HG03196 (cell line): Measurements from ENCODE around the gene ZNF652.
"Not testable (repeated sequence)": the region's sequence is repeated elsewhere in the genome, so short reads cannot be mapped to it uniquely, and the experiment has no call there.

ENCODE experiments used
- ATAC-seq: cut with Tn5 transposase; IDR thresholded peaks from one replicate; pipeline ENCODE4 v1.9.1; 2021; ENCODE audit not compliant: unreplicated experiment

The ZNF652 gene

GRCh38 chr17:49316889-49317675 lies 45.0 kb downstream of the ZNF652 start:
- no peak for ATAC-seq

GRCh38 chr17:49316258-49316570 lies 45.8 kb downstream of the ZNF652 start:
- no peak for ATAC-seq

- peak; percentile 75 for ATAC-seq
Observed at GRCh38 chr17:49315551-49316257, 46.3 kb downstream of the ZNF652 start.

- no peak for ATAC-seq
Observed at GRCh38 chr17:49312722-49313121, 49.3 kb downstream of the ZNF652 start.

DNA sequence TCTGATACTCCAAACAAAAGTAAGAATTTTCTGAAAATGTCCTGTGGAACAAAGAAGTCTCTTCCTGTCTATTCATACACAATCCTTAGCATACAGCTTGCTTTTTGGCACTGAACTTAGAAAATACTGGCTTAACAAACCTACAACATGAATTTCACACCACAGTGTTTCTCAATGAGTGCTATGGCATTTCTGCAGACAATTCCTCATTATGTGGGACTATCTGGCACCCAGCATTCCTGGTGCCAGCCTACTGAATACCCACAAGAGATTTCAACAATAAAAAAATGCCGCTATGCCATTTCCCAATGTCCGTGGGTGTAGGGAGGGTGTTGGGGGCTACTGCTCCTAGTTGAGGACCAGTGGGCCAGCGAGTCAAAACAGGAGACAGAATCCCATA lies 62.1 kb downstream of the ZNF652 start:
- no peak for ATAC-seq

DNA sequence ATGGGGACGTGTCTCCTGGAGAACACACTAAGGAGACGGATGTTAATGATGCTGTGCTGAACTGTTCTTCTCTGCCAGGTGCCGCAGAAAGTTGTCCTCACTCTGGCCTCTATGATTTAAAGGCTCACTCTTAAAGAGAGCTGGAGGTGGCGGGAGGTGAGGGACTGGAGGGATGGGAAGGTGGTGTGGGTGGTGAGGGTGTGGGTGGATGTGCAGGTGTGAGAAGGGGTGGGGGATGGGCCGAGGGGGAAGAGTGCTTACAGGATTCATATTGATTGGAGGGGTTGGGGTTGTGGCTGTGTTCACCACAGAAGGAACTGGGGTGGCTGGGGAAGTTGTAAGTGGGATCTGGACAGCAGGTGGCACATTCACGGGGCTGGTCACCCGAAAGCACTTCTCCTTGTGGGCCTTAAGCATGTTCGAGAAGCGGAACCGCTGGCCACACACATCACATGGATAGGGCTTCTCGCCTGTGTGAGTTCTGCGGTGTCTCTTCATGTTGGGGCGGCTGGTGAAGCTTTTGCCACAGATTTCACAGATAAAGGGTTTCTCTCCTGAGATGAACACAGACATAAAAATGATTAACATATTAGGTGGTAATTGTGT lies 63.6 kb downstream of the ZNF652 start:
- no peak for ATAC-seq

- ATAC-seq = no peak
Observed at GRCh38 chr17:49297141-49297540, 64.9 kb downstream of the ZNF652 start.

GRCh38 chr17:49294122-49294521 lies 67.9 kb downstream of the ZNF652 start:
- ATAC-seq = no peak

GRCh38 chr17:49292901-49293300 lies 69.1 kb downstream of the ZNF652 start:
- no peak for ATAC-seq

DNA sequence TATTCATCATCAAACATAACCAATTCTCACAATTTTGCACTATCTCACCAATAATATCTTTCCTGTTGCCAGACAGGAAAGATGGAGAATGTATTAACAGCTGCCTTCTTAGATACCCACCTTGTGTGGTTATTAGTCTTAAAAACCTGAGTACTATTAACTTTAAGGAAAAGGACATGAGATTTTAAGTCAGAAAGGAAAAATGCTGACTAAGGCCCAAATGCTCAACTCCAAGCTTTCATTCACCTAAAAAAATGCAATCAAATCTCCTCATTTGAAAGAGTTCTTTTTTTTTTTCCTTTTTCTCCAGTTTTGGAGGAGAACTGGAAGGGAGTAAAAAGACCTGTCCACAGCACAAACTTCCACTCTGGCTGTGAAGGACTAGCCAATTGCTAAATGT lies 70.1 kb downstream of the ZNF652 start:
- ATAC-seq = no peak

- no peak for ATAC-seq
Observed at GRCh38 chr17:49290690-49291359, 71.2 kb downstream of the ZNF652 start.

DNA sequence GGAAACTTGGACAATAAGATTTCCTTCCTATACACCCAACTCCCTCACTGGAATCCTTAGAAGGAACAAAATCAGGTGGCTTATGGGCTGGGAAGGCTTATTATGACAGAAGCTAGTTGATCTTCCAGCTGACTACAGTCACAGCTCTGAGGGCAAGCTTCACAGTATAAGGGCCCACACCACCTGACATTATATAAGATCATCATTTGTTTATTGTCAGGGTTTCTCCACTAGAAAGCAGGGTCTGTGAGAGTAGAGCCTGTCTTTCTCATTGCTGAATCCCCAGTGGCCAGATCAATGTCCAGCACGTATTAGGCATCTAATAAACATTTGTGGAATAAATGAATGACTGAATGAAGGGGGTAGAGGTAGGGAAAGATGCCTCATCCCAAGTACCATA lies 73.7 kb downstream of the ZNF652 start:
- no peak for ATAC-seq

GRCh38 chr17:49287481-49287880 lies 74.6 kb downstream of the ZNF652 start:
- ATAC-seq = no peak

DNA sequence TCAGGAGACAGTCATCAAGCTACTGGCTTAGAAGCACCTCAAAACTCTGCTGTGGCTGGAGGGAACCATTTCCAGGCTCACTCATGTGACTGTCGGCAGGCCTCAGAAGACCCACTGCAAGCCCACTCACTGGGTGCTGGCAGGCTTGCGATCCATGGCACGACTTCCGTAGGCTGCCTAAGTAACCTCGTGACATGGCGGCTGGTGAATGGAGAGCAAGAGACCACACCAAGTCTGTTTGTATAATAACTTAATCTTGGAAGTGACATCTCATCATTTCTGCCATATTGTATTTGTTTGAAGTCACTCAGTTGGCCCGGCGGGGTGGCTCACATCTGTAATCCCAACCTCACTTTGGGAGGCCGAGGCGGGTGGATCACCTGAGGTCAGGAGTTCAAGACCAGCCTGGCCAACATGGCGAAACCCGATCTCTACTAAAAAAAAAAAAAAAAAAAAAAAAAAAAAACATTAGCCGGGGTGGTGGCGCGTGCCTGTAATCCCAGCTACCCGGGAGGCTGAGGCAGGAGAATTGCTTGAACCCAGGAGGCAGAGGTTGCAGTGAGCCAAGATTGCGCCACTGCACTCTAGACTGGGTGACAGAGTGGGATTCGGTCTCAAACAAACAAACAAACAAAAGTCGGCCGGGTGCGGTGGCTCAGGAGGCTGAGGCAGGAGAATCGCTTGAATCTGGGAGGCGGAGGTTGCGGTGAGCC lies 75.6 kb downstream of the ZNF652 start:
- ATAC-seq = not testable (repeated sequence)

GRCh38 chr17:49285716-49286115 lies 76.3 kb downstream of the ZNF652 start:
- ATAC-seq = no peak

DNA sequence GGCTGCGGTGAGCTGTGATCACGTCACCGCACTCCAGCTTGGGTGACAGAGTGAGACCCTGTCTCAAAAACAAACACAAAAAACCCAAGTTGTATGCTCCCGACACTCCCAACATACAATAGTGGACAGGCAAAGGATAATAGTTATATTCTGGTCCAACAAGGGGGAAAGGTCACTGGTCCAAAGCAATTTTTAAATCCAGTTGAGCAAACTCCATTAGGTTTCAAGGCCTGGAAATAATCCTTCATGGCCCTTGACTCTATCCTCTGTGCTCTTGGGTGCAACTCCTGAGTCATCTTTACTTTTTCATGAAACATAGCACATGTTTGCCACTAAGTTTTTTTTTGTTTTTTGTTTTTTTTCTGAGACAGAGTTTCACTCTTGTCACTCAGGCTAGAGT lies 81.1 kb downstream of the ZNF652 start:
- ATAC-seq = no peak

GRCh38 chr17:49280061-49280460 lies 82.0 kb downstream of the ZNF652 start:
- no peak for ATAC-seq

- ATAC-seq = not testable (repeated sequence)
Observed at GRCh38 chr17:49279263-49280015, 82.6 kb downstream of the ZNF652 start.

DNA sequence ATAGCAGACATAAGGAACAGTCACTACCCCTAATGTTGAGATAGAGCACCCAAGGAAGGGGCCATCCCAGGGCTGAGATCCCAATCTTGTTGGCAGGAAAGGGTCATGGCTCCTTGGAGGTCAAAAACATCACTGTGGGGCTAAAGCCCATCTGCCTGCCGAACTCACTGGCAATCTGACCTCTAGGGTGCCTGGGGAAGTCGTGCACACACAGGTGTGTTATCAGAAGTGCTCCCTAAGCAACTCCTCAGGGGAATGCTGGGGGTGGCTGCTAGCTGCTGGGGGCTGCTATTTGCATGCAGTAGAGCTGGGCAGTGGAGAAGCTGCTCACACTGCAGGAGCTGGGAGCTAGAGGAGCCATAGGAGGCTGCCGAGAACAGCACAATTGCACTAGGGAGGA lies 84.0 kb downstream of the ZNF652 start:
- no peak for ATAC-seq

DNA sequence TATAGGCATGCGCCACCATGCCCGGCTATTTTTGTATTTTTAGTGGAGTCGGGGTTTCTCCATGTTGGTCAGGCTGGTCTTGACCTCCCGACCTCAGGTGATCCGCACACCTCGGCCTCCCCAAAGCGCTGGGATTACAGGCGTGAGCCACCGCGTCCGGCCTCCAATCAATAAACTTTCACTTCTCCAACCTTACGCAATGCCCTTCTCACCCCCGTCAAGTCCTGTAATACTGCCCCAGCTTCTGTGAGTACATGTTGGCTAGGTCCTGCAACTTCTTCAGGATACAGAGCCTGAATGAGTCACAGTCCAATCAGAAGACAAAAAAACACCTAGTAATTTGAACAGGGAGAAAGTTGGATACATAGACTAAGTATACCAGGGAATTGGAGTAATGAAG lies 84.4 kb downstream of the ZNF652 start:
- no peak for ATAC-seq
